Naive thymus-derived CD4-positive, alpha-beta T cell (primary cell): ENCODE measurements around the gene HNRNPL. TPM values are rescaled to one million over a fixed set of nuclear protein-coding genes. Genes with fewer than 3 reads are reported as not detected.

ENCODE experiments used
- ATAC-seq: fragments of 150-1000 bp; cut with Tn5 transposase; 2 replicates; pipeline ENCODE4 v1.10.0; 2021; ENCODE audit warnings: mild to moderate bottlenecking, moderate library complexity
- CTCF ChIA-PET: fragments of 350-600 bp; sonication (Branson Sonifier 250); formaldehyde crosslinking; loops from one replicate; lab custom pipeline; 2021; ENCODE audit warnings: antibody characterized with exemption; lab: Charles Lee
- POLR2A ChIA-PET: fragments of 350-600 bp; sonication (Branson Sonifier 250); formaldehyde crosslinking; loops from one replicate; lab custom pipeline; 2021; ENCODE audit warnings: antibody characterized with exemption, inconsistent platforms; lab: Charles Lee
- DNase-seq, 9 donors: peaks; one replicate each; pipeline versions ENCODE4 v3.0.0 to v3.0.0-alpha.2; 2020 to 2022; ENCODE audit warnings: mixed read lengths in 1 of 9
- H3K27ac ChIP-seq: one replicate; pipeline ENCODE4 v1.7.0; 2013; ENCODE audit warnings: mild to moderate bottlenecking, low read depth, low read length, moderate library complexity
- H3K27me3 ChIP-seq, 2 donors: one replicate each; pipeline ENCODE4 v1.7.0; 2013; ENCODE audit warnings: low read length in 2 of 2, mild to moderate bottlenecking in 2 of 2, moderate library complexity in 2 of 2; ENCODE audit not compliant: control insufficient read depth in 2 of 2, insufficient read depth in 2 of 2
- H3K36me3 ChIP-seq, 3 experiments: 1 replicate in 2 of 3; 2 replicates in 1 of 3; pipeline ENCODE4 v1.7.0; 2013; ENCODE audit warnings: low read length in 3 of 3, mild to moderate bottlenecking in 3 of 3, moderate library complexity in 1 of 3; ENCODE audit not compliant: insufficient read depth in 3 of 3, control insufficient read depth in 2 of 3
- H3K4me1 ChIP-seq, 2 donors: one replicate each; pipeline ENCODE4 v1.7.0; 2013; ENCODE audit warnings: low read length in 2 of 2, mild to moderate bottlenecking in 2 of 2, moderate library complexity in 1 of 2; ENCODE audit not compliant: control insufficient read depth in 2 of 2, insufficient read depth in 2 of 2
- H3K4me3 ChIP-seq: 2 replicates; pipeline ENCODE4 v1.7.0; 2013; ENCODE audit warnings: mild to moderate bottlenecking, low read length
- H3K9me3 ChIP-seq, 3 experiments: 1 replicate in 2 of 3; 2 replicates in 1 of 3; pipeline ENCODE4 v1.7.0; 2013; ENCODE audit warnings: low read length in 3 of 3; ENCODE audit not compliant: control insufficient read depth in 2 of 3
- H3K27ac Mint-ChIP-seq, 9 donors: one replicate each; pipeline ENCODE4 v1.8.0; 2020 to 2022; ENCODE audit warnings: mixed read lengths in 9 of 9, mild to moderate bottlenecking in 8 of 9, moderate library complexity in 5 of 9, inconsistent platforms in 2 of 9
- H3K27me3 Mint-ChIP-seq, 5 donors: one replicate each; pipeline ENCODE4 v1.8.0; 2021 to 2022; ENCODE audit warnings: mixed read lengths in 5 of 5, mild to moderate bottlenecking in 1 of 5
- H3K36me3 Mint-ChIP-seq, 5 donors: one replicate each; pipeline ENCODE4 v1.8.0; 2020 to 2022; ENCODE audit warnings: mixed read lengths in 5 of 5, mild to moderate bottlenecking in 3 of 5, inconsistent platforms in 1 of 5
- H3K4me1 Mint-ChIP-seq, 7 donors: one replicate each; pipeline ENCODE4 v1.8.0; 2020 to 2022; ENCODE audit warnings: mixed read lengths in 7 of 7, mild to moderate bottlenecking in 3 of 7, inconsistent platforms in 1 of 7
- H3K4me3 Mint-ChIP-seq, 10 donors: one replicate each; pipeline ENCODE4 v1.8.0; 2020 to 2022; ENCODE audit warnings: mild to moderate bottlenecking in 10 of 10, mixed read lengths in 10 of 10, moderate library complexity in 6 of 10, inconsistent platforms in 2 of 10
- H3K9me3 Mint-ChIP-seq, 11 donors: one replicate each; pipeline ENCODE4 v1.8.0; 2020 to 2022; ENCODE audit warnings: mixed read lengths in 11 of 11, mild to moderate bottlenecking in 4 of 11, inconsistent platforms in 1 of 11, moderate library complexity in 1 of 11
- intact Hi-C, 2 donors: fragments of 100-400 bp; cut with micrococcal nuclease; formaldehyde crosslinking; loops; one replicate each; pipeline ENCODE4 v1.15.1; 2023
- polyA plus RNA-seq, 2 donors: library from polyadenylated mRNA; unstranded; fragments of 300-500 nt; fragmentation: Illumina TruSeq; gene quantifications; one replicate each; pipeline ENCODE4 v1.2.3, GENCODE V29; 2021
- total RNA-seq, 6 experiments: library from RNA in 5 of 6; stranded (reverse) in 5 of 6; gene quantifications; 1 replicate in 5 of 6; 2 replicates in 1 of 6; pipeline ENCODE4 v1.2.3 and lab custom pipeline; 2021 to 2026

Gene HNRNPL
- total and polyA plus RNA-seq, 7 experiments from 2014 or later = 70.6 to 539 (median 349) TPM

DNA sequence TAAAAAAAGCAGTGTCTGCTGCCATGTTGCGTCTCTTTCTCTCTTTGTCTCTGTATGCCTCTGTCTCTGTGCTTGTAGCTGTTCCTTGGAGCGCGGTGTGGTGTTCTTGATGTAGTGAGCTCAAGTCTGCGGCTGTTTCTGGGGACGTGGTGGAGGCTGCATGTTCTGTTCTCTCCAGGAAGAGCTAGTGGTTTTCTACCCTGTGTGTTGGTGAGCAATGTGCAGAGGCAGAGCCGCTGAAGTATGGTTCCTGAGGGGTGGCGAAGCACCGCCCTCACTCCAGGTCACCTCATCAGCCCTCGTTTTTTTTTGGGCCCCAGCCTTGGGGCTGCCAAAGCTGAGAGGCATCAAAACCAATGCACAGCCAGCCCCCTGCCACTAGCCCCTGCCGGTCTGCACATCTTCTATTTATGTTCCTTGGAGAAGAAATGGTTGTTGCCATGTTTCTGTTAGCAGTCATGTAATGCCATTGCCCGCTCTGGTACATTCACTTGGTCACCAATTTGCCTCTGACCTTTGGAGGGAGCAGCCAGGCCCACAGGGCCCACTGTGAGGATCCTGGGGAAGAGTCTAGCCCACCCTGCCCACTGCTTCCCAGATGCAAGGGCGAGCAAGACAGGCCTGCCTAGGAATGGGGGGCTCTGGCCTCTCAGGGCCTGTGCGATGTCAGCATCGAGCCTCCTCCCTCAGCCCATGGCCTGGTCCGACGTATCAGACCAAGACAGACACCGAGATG lies 7.2 kb downstream of the HNRNPL start:
- Mint-ChIP-seq H3K4me1 (peaks cover 50 to 83% (median 73%) of the 10 kb centered on the region in 7 donors), H3K36me3 (peaks cover 8 to 63% (median 55%) of the 10 kb centered on the region in 5 donors), H3K27me3 (no peaks in the 10 kb centered on the region), H3K27ac (peak overlapping the region; percentile 89 to 99 (median 92)), H3K9me3 (peaks cover 0 to 14% (median 0%) of the 10 kb centered on the region in 11 donors), H3K4me3 (peak overlapping the region; percentile 67 to 93 (median 83))
- Histone ChIP-seq H3K36me3 (peaks cover 74 to 94% (median 85%) of the 10 kb centered on the region in 3 experiments), H3K27ac (peak overlapping the region; percentile 67), H3K4me3 (peak overlapping the region; percentile 24), H3K4me1 (peaks cover 45 to 66% of the 10 kb centered on the region in 2 donors), H3K9me3 (no peaks in the 10 kb centered on the region), H3K27me3 (no peaks in the 10 kb centered on the region)
- ChIA-PET POLR2A (interaction anchor here (0.6 to 2.8 kb wide), 16 partner anchors 9 to 562 kb away, joined by 3 to 33 read pairs (median 4); partner anchors contain the start of gene ECH1), CTCF (interaction anchor here (1.0 to 1.6 kb wide), 8 partner anchors 8 to 69 kb away, joined by 3 to 15 read pairs (median 7); partner anchors contain the start of genes ECH1 and RINL)
- DNase-seq (peak in 6 of 9 donors; percentile 57 to 80 (median 76)), ATAC-seq (peak; percentile 80)
- intact Hi-C loops = loop anchor here (1.0 to 2.0 kb wide), 4 partner anchors 8 to 74 kb away; partner anchors contain the start of gene ECH1 (in 1 of the 2)

DNA sequence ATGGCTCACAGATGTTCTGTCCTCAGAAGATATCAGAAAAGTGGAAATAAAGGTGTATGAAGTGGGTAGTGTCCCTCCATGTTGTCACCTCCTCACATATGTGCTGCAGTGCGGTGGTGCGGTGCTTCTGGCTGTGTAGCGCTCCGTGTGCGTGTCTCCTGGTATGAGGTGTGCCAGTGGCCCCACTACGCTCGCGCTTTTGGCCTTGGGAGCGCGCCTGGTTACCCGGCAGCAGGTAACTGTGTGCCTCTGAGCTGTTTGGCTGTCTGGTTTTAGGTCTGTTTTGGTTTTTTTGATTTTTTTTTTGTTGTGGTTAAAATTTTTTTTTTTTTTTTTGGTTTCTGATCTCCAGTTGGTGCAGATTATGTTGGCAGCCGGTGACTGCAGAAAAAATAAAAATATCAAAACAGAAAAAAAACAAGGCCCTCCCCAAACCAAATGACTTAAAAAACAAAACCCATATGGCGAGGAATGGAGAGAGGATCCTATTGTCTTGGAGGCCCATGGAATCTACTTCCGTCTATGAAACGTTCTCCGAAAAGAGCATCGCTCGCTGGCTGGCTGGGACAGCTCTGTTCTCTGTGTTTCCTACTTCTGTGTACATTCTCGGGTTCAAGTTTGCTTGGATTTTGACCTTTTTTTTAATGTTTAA lies 7.9 kb downstream of the HNRNPL start:
- Histone ChIP-seq H3K9me3 (no peaks in the 10 kb centered on the region), H3K27me3 (no peaks in the 10 kb centered on the region), H3K27ac (peak overlapping the region; percentile 67), H3K36me3 (peaks cover 76 to 94% (median 86%) of the 10 kb centered on the region in 3 experiments), H3K4me3 (peak overlapping the region; percentile 25), H3K4me1 (peaks cover 38 to 59% of the 10 kb centered on the region in 2 donors)
- peak overlapping the region; percentile 67 to 93 (median 83) for H3K4me3 Mint-ChIP-seq
- intact Hi-C loops = loop anchor here (1.0 to 2.0 kb wide), 4 partner anchors 8 to 73 kb away; partner anchors contain the start of gene ECH1 (in 1 of the 2)
- H3K4me1 Mint-ChIP-seq = peaks cover 49 to 76% (median 67%) of the 10 kb centered on the region in 7 donors
- H3K36me3 Mint-ChIP-seq = peaks cover 8 to 66% (median 57%) of the 10 kb centered on the region in 5 donors
- peak in 7 of 9 donors; percentile 68 to 80 (median 75) for DNase-seq
- ChIA-PET POLR2A (interaction anchor here (0.6 to 2.8 kb wide), 13 partner anchors 8 to 191 kb away, joined by 3 to 33 read pairs (median 4); partner anchors contain the start of gene ECH1), CTCF (interaction anchor here (1.0 to 1.6 kb wide), 8 partner anchors 9 to 68 kb away, joined by 3 to 15 read pairs (median 7); partner anchors contain the start of genes ECH1 and RINL)
- H3K27ac Mint-ChIP-seq = peak overlapping the region; percentile 89 to 99 (median 92)
- H3K27me3 Mint-ChIP-seq = no peaks in the 10 kb centered on the region
- ATAC-seq = peak; percentile 70
- peaks cover 0 to 16% (median 0%) of the 10 kb centered on the region in 11 donors for H3K9me3 Mint-ChIP-seq

DNA sequence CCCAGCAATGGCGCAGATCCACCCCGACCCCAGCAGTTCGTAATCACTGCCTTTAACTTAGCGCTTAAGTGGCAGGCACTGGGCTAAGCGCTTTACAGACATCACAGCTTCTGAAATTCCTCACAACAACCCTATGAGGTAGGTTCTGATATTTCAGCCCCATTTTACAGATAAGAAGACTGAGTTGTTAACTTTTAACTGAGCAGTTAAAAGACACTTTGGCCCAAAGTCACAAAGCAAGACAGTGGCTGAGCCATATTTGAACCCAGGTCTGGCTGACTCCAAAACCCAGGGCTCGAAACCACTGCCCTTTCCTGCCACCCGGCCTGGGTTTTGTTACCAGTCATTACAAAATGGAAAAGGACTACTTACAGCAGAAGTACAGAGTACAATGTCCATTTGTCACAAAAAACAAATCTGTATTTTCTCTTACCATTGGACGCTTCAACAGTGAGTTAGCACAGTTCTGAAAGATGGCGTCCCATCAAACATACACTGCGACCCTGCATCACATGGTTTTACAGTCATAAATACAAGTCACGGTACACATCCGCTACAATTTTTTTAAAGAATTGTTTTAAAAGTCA lies 8.5 kb downstream of the HNRNPL start:
- H3K27ac Mint-ChIP-seq = peak overlapping the region; percentile 84 to 99 (median 92)
- peak overlapping the region; percentile 25 for H3K4me3 ChIP-seq
- DNase-seq (no peak), ATAC-seq (no peak)
- peak overlapping the region; percentile 67 to 93 (median 83) for H3K4me3 Mint-ChIP-seq
- H3K9me3 ChIP-seq = no peaks in the 10 kb centered on the region
- H3K27me3 Mint-ChIP-seq = no peaks in the 10 kb centered on the region
- intact Hi-C loops = no loop called here
- peaks cover 37 to 54% of the 10 kb centered on the region in 2 donors for H3K4me1 ChIP-seq
- peaks cover 48 to 72% (median 65%) of the 10 kb centered on the region in 7 donors for H3K4me1 Mint-ChIP-seq
- ChIA-PET POLR2A (interaction anchor here (0.9 to 2.8 kb wide), 10 partner anchors 8 to 222 kb away, joined by 3 to 33 read pairs (median 5); partner anchors contain the start of genes ECH1, EIF3K, HNRNPL and NFKBIB), CTCF (interaction anchor here (0.6 to 1.6 kb wide), 5 partner anchors 9 to 72 kb away, joined by 3 to 15 read pairs (median 3); partner anchors contain the start of gene ECH1)
- peaks cover 0 to 17% (median 0%) of the 10 kb centered on the region in 11 donors for H3K9me3 Mint-ChIP-seq
- H3K27ac ChIP-seq = peak overlapping the region; percentile 67
- H3K36me3 ChIP-seq = peaks cover 78 to 93% (median 88%) of the 10 kb centered on the region in 3 experiments
- H3K27me3 ChIP-seq = no peaks in the 10 kb centered on the region
- H3K36me3 Mint-ChIP-seq = peaks cover 8 to 68% (median 60%) of the 10 kb centered on the region in 5 donors

DNA sequence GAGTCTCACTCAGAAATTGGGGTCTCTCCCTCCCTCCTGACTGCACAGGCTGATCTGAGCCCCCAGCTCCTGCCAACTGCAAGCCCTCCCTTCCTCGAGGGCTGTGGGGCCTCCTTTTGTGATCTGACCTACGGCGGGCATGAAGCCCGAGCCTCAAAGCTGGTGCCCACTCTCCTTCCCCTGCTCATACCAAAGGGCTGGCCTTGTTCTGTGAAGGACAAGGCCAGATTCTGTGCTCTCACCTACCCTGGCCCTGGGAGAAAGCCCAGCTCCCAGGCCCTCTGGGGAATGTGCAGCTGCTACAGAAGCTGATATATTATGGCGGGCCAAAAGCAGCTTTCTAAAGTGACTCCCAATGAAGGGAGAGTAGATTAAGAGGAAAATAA lies 9.2 kb downstream of the HNRNPL start:
- Histone ChIP-seq H3K27ac (no peak overlapping the region), H3K36me3 (peaks cover 71 to 93% (median 86%) of the 10 kb centered on the region in 3 experiments), H3K9me3 (no peaks in the 10 kb centered on the region), H3K4me1 (peaks cover 37 to 47% of the 10 kb centered on the region in 2 donors), H3K4me3 (no peak overlapping the region), H3K27me3 (no peaks in the 10 kb centered on the region)
- no peak for ATAC-seq
- H3K27ac Mint-ChIP-seq = peak overlapping the region; percentile 27 to 99 (median 90)
- H3K4me1 Mint-ChIP-seq = peaks cover 43 to 65% (median 58%) of the 10 kb centered on the region in 7 donors
- no peaks in the 10 kb centered on the region for H3K27me3 Mint-ChIP-seq
- no peak for DNase-seq
- peaks cover 7 to 65% (median 57%) of the 10 kb centered on the region in 5 donors for H3K36me3 Mint-ChIP-seq
- H3K4me3 Mint-ChIP-seq = peak overlapping the region in 6 of 10 donors; percentile 36 to 88 (median 68)
- H3K9me3 Mint-ChIP-seq = peaks cover 0 to 17% (median 0%) of the 10 kb centered on the region in 11 donors
- ChIA-PET CTCF (interaction anchor here (0.6 to 1.1 kb wide), 2 partner anchors 9 to 71 kb away, joined by 3 read pairs; partner anchors contain the start of gene ECH1), POLR2A (interaction anchor here (0.8 to 2.8 kb wide), 7 partner anchors 9 to 222 kb away, joined by 3 to 29 read pairs (median 5); partner anchors contain the start of genes ECH1, EIF3K, HNRNPL and NFKBIB)
- intact Hi-C loops = no loop called here

DNA sequence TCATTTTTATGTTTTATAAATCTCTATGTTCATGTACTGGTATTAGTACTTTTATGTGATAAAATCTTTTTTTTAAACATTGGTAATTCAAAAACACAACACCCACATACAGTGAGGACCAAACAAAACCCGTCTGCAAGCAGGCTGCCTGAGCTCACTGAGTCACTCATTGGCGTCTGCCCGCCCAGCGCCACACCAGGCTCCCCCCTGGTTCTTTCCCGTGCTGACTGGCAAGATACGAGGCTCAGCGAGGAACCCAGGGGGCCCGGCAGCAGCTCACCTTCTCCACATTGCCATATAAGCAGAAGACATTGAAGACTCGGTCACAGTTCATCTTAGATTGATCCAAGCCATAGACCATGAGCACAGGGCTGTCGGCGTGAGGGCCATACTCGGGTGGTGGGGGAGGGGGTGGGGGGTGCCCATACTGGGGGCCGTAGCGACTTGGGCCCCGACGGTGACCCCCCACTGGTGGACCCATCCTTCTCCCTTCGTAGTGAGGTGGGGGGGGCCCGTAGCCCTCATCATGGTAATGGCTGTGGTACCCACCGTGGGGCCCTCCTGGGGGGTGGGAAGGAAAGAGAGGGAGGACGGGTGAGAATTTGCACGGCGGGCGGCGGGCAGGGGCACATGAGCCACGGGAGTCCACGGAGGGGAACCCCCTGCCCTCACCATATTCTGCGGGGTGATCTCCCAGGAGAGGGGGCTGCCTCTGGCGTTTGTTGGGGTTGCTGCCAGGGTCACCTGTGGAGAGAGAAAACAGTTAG lies 9.8 kb downstream of the HNRNPL start:
- H3K36me3 Mint-ChIP-seq = peaks cover 4 to 61% (median 55%) of the 10 kb centered on the region in 5 donors

More for the DNA sequence above, 9.8 kb downstream of the HNRNPL start:
- ATAC-seq = no peak
- no peaks in the 10 kb centered on the region for H3K9me3 ChIP-seq
- ChIA-PET POLR2A (interaction anchor here (0.5 to 2.8 kb wide), 8 partner anchors 8 to 837 kb away, joined by 3 to 29 read pairs (median 4); partner anchors contain the start of genes ECH1, EIF3K, HNRNPL and NFKBIB), CTCF (interaction anchor here (1.1 kb wide), 1 partner anchor 8 kb away, joined by 3 read pairs; the partner anchor contains the start of gene ECH1)
- H3K27me3 ChIP-seq = no peaks in the 10 kb centered on the region
- DNase-seq = no peak
- Mint-ChIP-seq H3K4me3 (peak overlapping the region in 1 of 10 donors; percentile 35), H3K9me3 (peaks cover 0 to 17% (median 0%) of the 10 kb centered on the region in 11 donors), H3K27me3 (no peaks in the 10 kb centered on the region), H3K27ac (peak overlapping the region in 5 of 9 donors; percentile 46 to 99 (median 85)), H3K4me1 (peaks cover 38 to 59% (median 53%) of the 10 kb centered on the region in 7 donors)
- peaks cover 37 to 43% of the 10 kb centered on the region in 2 donors for H3K4me1 ChIP-seq
- no peak overlapping the region for H3K27ac ChIP-seq
- intact Hi-C loops = no loop called here
- H3K4me3 ChIP-seq = no peak overlapping the region
- H3K36me3 ChIP-seq = peaks cover 67 to 91% (median 80%) of the 10 kb centered on the region in 3 experiments
